NCI-H345 treated with DMSO at 0.1 percent for 48 hours (cell line): ENCODE results near the gene DACT3.
"Not testable (repeated sequence)": the region's sequence is repeated elsewhere in the genome, so short reads cannot be mapped to it uniquely, and the experiment has no call there.

Experiments used
- DNase-seq: peaks from one replicate; lab custom pipeline; 2025; ENCODE audit not compliant: unreplicated experiment; lab: John Stamatoyannopoulos, UW

Gene DACT3

GRCh38 chr19:46634656-46635218 is 26.2 kb downstream of the DACT3 start:
- peak; percentile 33 for DNase-seq

GRCh38 chr19:46634045-46634655 is 26.8 kb downstream of the DACT3 start:
- peak; percentile 30 for DNase-seq

GRCh38 chr19:46633130-46633529 is 27.9 kb downstream of the DACT3 start:
- DNase-seq = no peak

GRCh38 chr19:46631481-46631880 is 29.5 kb downstream of the DACT3 start:
- DNase-seq = no peak

- DNase-seq = no peak
These were observed 30.3 kb downstream of the DACT3 start for GRCh38 chr19:46630586-46631205.

GRCh38 chr19:46629546-46630025 is 31.4 kb downstream of the DACT3 start:
- no peak for DNase-seq

GRCh38 chr19:46628970-46629369 is 32.0 kb downstream of the DACT3 start:
- DNase-seq = not testable (repeated sequence)

- DNase-seq = no peak
These were observed 34.5 kb downstream of the DACT3 start for GRCh38 chr19:46626446-46626845.

GRCh38 chr19:46625731-46626130 is 35.3 kb downstream of the DACT3 start:
- no peak for DNase-seq

GRCh38 chr19:46624958-46625661 is 35.9 kb downstream of the DACT3 start, which contains the start of gene PTGIR:
Gene PTGIR (minus strand): TSS chr19:46625089. CDS start chr19:46624225, 864 bp downstream.
- DNase-seq = no peak

GRCh38 chr19:46623915-46624502 is 37.0 kb downstream of the DACT3 start:
- DNase-seq = no peak

GRCh38 chr19:46622118-46622446 is 38.9 kb downstream of the DACT3 start:
- no peak for DNase-seq

- no peak for DNase-seq
These were observed 39.5 kb downstream of the DACT3 start for GRCh38 chr19:46621191-46622117.

GRCh38 chr19:46620716-46621115 is 40.3 kb downstream of the DACT3 start:
- DNase-seq = no peak

- DNase-seq = no peak
These were observed 40.7 kb downstream of the DACT3 start for GRCh38 chr19:46620267-46620666.

- no peak for DNase-seq
These were observed 42.2 kb downstream of the DACT3 start for GRCh38 chr19:46618670-46619231.

GRCh38 chr19:46617601-46618000 is 43.4 kb downstream of the DACT3 start:
- DNase-seq = no peak

GRCh38 chr19:46616631-46617322 is 44.2 kb downstream of the DACT3 start:
- DNase-seq = no peak

GRCh38 chr19:46615966-46616365 is 45.0 kb downstream of the DACT3 start:
- DNase-seq = no peak
